Measurements from ENCODE around the gene ACR.

The ACR gene

GRCh38 chr22:50737728-50738648 is at the start of gene ACR:
Gene ACR (plus strand): TSS chr22:50738204. CDS start chr22:50738236, 32 bp downstream.
- DNase-seq = no peak

- no peak for DNase-seq
Observed at GRCh38 chr22:50688448-50688847, 49.6 kb upstream of the ACR start.

- no peak for DNase-seq
Observed at GRCh38 chr22:50691521-50691920, 46.5 kb upstream of the ACR start.

DNA sequence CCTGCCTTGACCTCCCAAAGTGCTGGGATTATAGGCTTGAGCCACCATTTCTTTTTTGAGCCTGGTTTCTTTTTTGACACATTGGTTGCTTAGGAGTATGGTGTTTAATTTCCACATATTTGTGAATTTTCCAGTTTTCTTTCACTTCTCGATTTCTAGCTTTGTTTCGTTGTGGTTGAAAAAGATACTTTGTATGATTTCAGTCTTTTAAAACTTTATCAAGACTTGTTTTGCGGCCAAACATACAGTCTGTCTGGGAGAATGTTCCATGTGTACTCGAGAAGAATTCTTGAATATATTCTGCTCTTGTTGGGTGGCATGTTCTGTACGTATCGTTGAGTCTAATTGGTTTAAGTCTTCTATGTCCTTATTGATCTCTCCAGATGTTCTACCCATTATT is 44.5 kb upstream of the ACR start:
- no peak for DNase-seq

DNA sequence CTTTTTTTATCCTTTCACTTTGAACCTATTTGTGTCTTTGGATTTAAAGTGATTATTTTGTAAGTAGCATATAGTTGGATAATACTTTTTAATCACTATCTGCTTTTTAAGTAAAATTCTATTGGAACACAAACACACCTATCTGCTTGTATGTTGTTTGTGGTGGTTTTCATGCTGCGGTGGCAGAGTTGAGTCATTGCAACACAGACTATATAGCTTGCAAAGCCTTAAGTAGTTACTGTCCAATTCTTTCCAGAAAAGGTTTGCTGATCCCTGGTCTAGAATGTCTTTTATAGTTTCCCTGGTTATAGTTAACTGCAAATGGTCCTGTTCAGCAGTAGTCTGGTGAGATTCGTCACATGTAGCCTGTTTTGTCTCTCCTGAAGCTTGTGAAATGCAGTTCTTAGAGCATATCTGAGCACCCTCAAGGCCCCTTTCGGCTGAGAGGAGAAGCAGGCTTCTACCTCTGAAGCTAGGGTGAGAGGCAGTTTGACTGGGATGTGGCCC is 43.9 kb upstream of the ACR start:
- no peak for DNase-seq

DNA sequence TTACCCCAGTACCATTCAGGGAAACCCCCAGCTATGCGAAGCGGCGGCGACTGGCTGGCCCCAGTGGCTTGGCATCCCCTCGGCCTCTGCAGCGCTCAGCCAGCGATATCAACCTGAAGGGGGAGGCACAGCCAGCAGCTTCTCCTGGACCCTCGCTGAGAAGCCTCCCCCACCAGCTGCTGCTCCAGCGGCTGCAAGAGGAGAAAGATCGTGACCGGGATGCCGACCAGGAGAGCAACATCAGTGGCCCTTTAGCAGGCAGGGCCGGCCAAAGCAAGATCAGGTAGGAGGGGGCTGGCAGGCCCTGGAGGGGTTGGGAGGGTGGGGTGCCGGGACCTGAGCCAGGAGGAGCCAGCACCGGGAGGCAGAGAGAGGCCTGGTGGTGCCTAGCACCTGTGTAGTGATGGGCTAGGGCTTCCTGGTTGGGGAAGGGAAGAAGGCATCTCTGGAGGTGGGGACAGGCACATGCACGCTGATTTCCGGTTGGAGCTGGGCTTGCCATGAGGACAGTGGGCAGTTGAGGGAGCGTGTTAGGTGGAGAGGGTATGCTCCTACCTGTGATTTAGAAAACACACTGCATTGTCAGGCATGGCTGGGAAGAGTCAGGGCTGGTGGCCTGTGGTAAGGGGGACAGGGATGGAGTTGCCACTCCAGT is 43.1 kb upstream of the ACR start:
- no peak for DNase-seq

DNA sequence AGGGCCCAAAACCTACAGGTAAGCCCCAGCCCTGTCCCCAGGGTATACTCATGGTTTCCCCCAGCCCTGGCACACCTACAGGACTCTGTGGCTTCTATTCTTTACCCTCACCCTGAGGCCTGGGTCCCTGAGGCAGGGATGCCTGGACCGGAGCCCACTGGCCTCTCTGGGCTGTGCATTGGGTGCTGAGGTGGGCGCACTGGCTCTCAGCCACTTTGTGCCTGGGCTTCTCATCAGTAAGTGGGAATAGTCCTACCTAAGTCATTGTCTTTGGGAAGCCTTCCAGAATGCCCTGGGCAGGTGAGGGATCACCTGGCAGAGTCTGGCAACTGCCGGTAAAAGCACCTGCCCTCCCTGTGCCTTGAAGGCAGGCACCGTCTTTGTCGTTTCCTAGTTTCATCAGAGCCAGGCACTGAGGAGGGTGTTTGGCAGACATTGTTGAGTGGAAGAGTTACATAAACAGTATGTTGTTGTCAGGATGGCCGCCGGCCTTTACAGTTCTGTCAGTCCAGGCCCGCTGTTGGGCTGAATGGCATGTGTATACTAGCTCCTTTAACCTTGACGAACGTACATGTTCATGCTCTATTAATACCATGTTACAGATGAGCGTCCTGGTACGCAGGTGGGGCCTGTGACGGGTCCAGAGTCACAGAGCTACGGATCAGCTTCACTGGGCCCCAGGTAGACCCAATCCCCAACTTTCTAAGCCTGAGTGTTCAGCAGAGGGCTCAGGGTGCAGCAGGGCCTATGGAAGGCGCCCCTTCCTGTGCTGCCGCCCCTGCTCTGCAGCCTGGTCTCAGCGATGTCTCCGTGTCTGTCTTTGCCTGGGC is 42.4 kb upstream of the ACR start:
- DNase-seq = peak; percentile 3

DNA sequence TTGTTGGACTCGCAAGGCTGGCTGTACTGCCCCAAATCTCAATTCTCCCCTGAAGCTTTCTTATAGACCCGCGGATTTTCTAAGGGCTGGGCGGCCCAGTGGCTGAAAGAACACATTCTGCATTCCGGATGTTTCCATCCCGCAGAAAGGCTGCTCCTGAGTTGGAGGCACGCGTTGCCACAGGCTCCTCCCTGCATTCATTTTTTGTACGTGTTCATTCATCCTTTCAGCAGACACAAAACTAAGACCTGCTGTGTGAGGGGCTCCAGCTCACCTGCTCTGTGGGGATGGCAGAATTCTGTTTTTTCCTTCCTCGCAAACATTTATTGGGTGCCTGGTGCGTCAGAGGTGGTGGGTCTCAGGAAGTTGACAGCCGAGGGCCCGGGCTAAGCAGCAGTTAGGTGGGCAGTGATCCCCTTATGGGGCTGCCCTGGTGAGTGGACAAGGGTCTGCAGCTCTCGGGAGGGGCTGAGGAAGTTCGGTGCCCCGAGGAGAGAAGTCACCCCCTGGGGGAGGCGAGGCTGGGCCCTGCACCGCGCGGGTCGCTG is 41.7 kb upstream of the ACR start:
- DNase-seq = no peak

DNA sequence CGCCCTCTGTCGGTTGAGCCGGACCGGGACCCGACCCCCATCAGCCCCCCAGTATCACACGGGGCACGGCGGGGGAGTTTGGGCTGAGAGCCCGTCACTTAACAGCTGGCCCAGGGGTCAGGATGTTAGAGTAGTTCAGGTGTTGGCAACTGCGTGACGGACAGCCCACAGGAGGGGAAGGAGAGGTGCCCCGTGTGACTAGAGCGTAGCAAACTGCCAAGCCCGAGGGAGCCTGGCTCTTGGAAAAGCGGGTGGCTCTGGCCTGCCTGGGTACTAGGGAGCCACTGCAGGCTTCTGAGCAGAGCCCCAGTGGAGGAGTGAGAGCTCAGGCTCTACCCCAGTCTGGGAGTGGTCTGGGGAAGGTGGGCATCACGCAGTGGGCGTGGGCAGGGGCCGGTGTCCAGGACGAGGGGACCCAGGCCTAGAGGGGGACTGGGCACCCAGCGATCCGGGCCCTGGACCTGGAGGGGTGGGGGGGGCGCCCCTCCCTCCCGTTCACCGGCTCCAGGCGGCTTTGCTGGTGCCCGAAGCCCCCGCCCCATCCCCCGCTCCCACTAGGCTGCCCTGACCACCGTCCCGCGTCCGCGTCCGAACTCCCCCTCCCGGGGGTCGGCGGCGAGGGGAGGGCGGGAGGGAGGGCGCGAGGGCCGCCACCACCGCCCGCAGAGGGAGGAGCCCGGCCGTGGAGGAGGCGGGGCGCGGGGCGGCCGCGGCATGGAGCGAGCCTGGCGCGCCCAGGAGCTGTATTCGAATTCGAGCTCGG is 41.0 kb upstream of the ACR start:
- DNase-seq = no peak

DNA sequence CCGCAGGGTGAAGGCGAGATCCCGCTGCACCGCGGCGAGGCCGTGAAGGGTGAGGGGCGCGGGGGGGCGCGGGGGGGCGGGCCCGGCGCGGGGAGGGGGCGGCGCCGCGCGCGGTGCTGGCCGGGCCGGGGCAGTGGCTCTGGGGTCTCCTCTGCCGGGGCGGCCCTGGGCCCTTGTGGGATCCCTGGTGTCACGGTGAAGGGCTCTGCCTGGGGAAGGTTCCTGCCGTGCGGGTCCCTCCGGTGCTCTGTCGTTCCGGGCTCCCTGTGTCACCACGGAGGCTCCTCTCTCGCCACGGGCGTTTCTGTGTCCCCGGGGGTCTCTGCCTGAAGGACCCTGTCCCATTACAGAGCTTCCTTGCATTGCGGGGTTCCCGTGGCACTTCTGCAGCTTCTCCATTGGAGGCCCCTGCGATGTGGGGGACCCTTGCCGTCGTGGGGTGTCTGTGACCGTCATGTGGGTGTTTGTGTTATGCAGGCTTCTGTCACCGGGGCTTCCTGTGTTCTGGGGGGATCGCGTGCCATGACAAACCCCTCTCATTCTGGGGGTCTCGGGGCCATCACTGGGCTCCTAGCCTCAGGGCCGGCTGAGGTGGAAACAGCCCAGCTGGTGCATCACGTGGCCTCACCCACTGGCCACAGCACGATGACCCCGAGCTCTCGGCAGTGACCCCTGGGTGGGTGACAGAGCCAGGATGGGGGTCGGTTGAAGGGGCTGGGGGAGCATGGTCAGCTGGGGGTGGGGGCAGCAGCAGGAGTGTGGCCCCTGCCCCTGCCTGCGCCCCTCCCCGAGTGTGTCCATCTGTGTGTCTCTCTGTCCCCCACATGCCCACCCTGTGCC is 40.1 kb upstream of the ACR start:
- no peak for DNase-seq

- no peak for DNase-seq
Observed at GRCh38 chr22:50698546-50698945, 39.5 kb upstream of the ACR start.

DNA sequence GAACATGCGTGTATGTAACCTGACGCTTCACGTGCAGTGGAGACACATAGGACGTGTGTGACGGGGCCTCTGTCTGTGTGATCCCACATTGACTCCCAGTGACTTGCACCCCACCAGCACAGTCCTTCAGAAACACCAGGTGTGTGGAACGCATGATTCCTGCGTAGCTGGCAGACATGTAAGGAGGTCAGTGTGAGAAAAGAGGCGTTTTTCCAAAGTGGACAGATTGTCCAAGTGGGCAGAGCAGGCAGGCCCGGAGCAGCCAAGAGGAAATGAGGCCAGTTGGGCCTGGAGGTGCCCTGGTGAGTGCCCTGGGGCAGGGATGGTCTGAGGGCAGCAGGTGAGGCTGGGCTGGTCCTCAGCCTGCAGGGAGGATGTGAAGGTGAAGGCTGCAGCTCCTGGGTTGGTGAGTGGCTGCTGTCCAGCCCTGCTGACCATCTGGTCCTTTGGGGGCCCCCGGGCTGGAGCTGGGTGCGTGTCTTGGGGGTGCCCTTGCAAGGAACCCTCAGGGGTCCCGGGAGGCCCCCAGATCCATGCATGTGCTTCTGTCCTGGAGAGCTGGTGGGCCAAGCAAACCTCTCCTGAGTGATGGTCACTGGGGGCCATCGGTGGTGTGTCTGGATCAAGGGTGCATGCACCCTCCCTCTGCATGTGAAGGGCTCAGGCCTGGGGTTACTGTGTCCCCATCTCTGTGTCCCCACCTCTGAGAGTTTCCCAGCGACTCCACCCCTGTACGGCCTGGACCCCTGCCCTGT is 38.8 kb upstream of the ACR start:
- no peak for DNase-seq

DNA sequence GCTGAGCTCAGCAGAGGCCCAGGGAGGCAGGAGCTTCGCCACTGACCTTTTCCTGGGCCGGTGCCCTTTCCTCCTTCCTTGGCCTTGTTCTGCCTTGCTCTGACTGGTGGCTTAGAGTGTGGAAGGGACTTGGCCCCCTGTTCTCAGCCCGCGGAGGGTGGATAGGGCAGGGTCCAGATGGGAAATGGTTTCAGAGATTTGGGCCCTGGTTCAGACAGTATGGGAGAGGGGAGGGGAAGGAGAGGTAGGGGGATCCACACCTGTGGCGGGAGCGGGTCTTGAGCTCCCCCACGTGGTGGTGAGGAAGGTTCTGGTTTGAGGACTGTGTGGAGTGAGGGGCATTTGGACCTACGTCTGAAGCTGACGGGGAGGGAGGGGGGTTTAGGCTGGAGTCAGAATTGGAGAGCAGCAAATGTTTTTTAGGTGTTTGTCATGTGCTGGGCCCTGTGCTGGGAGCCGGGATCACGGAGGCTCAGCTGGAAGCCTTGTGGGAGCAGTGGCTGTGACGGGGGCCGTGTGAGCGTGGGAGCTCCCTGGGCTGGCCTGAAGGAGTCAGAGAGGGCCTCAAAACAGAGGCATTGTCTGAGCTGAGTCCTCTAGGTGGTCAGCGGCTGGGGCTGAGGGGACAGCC is 38.1 kb upstream of the ACR start:
- no peak for DNase-seq

DNA sequence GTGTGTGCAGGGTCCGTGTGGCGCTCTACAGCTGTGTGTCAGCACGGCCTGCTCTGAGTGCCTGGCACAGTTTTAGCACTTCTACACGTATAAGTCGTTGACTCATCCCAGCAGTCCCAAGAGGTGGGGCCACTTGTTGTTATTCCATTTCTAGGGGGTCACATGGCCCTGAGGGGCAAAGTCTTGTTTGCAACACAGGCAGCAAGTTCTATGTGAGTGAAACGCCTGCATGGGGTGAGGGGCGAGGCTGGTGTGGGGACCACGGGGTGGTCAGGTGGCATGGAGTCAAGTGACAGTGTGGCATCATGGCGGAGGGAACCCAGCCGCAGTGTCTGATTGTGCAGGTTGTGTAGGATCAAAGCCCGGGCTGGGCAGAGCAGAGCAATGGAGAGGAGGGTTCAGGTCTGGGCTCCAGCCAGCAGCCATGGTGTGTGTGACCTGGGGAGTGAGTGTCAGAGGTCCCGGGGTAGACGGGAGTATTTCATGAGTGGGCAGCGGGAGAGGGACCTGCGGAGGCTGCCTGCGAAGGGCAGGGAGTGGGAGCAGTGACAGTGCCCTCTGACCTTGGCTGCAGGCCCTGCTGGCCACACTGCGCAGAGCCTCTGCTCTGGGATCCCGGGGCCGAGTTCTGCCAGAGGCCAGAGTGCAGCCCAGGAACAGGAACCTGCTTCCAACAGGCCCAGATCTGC is 37.5 kb upstream of the ACR start:
- no peak for DNase-seq

GRCh38 chr22:50701076-50701419 is 37.0 kb upstream of the ACR start:
- DNase-seq = no peak

- DNase-seq = no peak
Observed at GRCh38 chr22:50701428-50702154, 36.4 kb upstream of the ACR start.

- DNase-seq = no peak
Observed at GRCh38 chr22:50702261-50702671, 35.7 kb upstream of the ACR start.

All from DMS79 (cell line).